Stimulated activated naive CD8-positive, alpha-beta T cell treated with anti-CD3 and anti-CD28 coated beads, Interleukin-15, Interleukin-2, amounts not matched to agents 100 U/mL and 50 U/mL, for 24 hours (primary cell): Measurements from ENCODE around the gene ARHGAP45.

ENCODE experiments used
- ATAC-seq: fragments of 150-1000 bp; cut with Tn5 transposase; one replicate; pipeline ENCODE4 v1.10.0; 2021
- DNase-seq: peaks from one replicate; pipeline ENCODE4 v3.0.0; 2021

The ARHGAP45 gene

GRCh38 chr19:1086613-1087012 is 19.6 kb downstream of the ARHGAP45 start:
- DNase-seq (no peak), ATAC-seq (no peak)

- no peak for DNase-seq
- peak; percentile 11 for ATAC-seq
These were observed 20.9 kb downstream of the ARHGAP45 start for GRCh38 chr19:1087813-1088415.

- no peak for ATAC-seq
These were observed 21.5 kb downstream of the ARHGAP45 start for GRCh38 chr19:1088416-1089010.

GRCh38 chr19:1089126-1089771 is 22.3 kb downstream of the ARHGAP45 start:
- no peak for DNase-seq
- ATAC-seq, result no peak

More at GRCh38 chr19:1088416-1089010, 21.5 kb downstream of the ARHGAP45 start:
- no peak for DNase-seq

GRCh38 chr19:1089891-1090290 is 22.9 kb downstream of the ARHGAP45 start:
- no peak for ATAC-seq
- peak; percentile 60 for DNase-seq

- DNase-seq (peak; percentile 72), ATAC-seq (peak; percentile 35)
These were observed 24.0 kb downstream of the ARHGAP45 start for GRCh38 chr19:1090731-1091543.

GRCh38 chr19:1091544-1092175 is 24.7 kb downstream of the ARHGAP45 start:
- no peak for DNase-seq
- ATAC-seq, result no peak

- no peak for DNase-seq
- no peak for ATAC-seq
These were observed 26.4 kb downstream of the ARHGAP45 start for GRCh38 chr19:1093330-1093729.

- DNase-seq, result no peak
- ATAC-seq, result no peak
These were observed 27.0 kb downstream of the ARHGAP45 start for GRCh38 chr19:1093811-1094553.

GRCh38 chr19:1094655-1094977 is 27.6 kb downstream of the ARHGAP45 start:
- ATAC-seq (no peak), DNase-seq (no peak)

GRCh38 chr19:1094978-1095701 is 28.2 kb downstream of the ARHGAP45 start, which contains the start of gene POLR2E:
TSS of gene POLR2E (minus strand) at chr19:1095375. CDS start at chr19:1095315, 60 bp downstream.
- ATAC-seq (peak; percentile 90), DNase-seq (peak; percentile 99)

GRCh38 chr19:1097810-1098176 is 30.8 kb downstream of the ARHGAP45 start:
- no peak for ATAC-seq

GRCh38 chr19:1098177-1099051 is 31.4 kb downstream of the ARHGAP45 start:
- no peak for ATAC-seq
- no peak for DNase-seq

More at GRCh38 chr19:1097810-1098176, 30.8 kb downstream of the ARHGAP45 start:
- no peak for DNase-seq

GRCh38 chr19:1101337-1101698 is 34.4 kb downstream of the ARHGAP45 start:
- no peak for ATAC-seq
- DNase-seq, result no peak

- DNase-seq (peak; percentile 79), ATAC-seq (peak; percentile 58)
These were observed 35.6 kb downstream of the ARHGAP45 start for GRCh38 chr19:1102407-1103131.

- ATAC-seq (no peak), DNase-seq (no peak)
These were observed 36.3 kb downstream of the ARHGAP45 start for GRCh38 chr19:1103132-1103707.

GRCh38 chr19:1103708-1104310 is 36.8 kb downstream of the ARHGAP45 start, which contains the start of gene GPX4:
TSS of gene GPX4 (plus strand) at chr19:1103994. CDS start at chr19:1104044, 50 bp downstream.
- ATAC-seq (peak; percentile 75), DNase-seq (peak; percentile 98)

GRCh38 chr19:1104311-1105007 is 37.5 kb downstream of the ARHGAP45 start:
- peak; percentile 22 for ATAC-seq
- peak; percentile 85 for DNase-seq
